KBM-7 (cell line): Measurements from ENCODE around the gene DNAAF5.

Experiments
- DNase-seq: peaks from one replicate; pipeline ENCODE4 v3.0.0-alpha.2; 2015
- in situ Hi-C: fragments of 300-500 bp; cut with MboI; formaldehyde crosslinking; loops from 2 replicates; pipeline ENCODE4 v1.14.3; 2020; ENCODE audit warnings: low sequenced_read_pairs, low pct_unique_long_range_greater_than_20kb, mixed read lengths

DNAAF5 gene

DNA sequence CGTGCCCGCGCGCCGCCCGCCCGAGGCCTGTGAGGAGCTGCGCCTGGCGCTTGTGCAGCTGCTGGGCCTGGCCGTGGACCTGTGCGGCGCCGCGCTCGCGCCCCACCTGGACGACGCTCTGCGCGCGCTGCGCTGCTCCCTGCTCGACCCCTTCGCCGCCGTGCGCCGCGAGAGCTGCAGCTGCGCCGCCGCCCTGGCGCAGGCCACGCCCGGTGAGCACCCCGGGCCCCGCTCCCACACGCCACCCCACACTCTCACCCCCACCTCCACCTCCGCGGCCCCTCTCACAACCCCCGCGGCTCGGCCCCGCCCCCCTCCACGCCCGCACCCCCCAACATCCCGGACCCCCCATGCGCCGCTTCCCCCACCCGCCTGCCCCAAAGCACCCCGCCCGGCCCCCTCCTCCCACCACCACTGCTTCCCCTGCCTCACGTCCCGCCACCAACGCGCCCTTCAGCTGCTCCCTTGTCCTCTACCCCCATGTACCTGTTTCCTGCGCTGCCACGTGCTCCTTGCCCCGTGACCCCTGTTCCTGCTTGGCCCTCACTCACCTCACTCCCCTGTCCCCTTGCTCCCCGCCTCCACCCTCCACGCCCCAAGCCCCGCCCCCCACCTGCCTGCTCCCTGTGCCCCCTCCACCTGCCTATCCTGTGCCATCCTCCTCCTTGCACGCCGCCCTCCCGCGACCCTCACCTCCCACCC is 756 bp downstream of the DNAAF5 start, which contains the start of gene PRKAR1B:
PRKAR1B (minus strand) TSS at position 178 of the 702 bp plus-strand sequence. CDS start 15,776 bp downstream, outside the sequence.
- in situ Hi-C loops = no loop called here
- no peak for DNase-seq

GRCh38 chr7:727806-728460 is 1.4 kb downstream of the DNAAF5 start:
- in situ Hi-C loops = no loop called here
- DNase-seq = no peak

DNA sequence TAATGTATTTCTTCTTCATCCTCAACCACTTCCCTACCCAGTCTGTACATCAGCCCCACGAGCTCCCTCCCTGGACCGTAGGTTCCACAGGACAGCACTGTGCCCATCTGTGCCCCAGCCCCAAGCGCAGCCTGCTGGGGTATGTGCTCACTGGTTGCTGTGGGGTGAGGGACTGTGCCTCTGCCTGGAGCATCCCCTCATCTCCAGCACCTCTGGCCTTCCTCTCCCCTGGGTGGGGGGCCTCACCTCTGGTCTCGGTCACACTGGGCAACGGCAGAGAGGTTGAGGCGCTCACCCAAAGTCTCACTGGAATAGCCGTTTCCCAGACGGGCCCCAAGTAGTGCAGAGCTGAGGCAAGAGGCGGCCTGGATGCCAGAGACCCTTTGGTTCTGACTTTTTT is 2.1 kb downstream of the DNAAF5 start:
- DNase-seq = no peak
- in situ Hi-C loops = no loop called here

GRCh38 chr7:729140-730000 is 2.9 kb downstream of the DNAAF5 start:
- in situ Hi-C loops = no loop called here
- DNase-seq = no peak

DNA sequence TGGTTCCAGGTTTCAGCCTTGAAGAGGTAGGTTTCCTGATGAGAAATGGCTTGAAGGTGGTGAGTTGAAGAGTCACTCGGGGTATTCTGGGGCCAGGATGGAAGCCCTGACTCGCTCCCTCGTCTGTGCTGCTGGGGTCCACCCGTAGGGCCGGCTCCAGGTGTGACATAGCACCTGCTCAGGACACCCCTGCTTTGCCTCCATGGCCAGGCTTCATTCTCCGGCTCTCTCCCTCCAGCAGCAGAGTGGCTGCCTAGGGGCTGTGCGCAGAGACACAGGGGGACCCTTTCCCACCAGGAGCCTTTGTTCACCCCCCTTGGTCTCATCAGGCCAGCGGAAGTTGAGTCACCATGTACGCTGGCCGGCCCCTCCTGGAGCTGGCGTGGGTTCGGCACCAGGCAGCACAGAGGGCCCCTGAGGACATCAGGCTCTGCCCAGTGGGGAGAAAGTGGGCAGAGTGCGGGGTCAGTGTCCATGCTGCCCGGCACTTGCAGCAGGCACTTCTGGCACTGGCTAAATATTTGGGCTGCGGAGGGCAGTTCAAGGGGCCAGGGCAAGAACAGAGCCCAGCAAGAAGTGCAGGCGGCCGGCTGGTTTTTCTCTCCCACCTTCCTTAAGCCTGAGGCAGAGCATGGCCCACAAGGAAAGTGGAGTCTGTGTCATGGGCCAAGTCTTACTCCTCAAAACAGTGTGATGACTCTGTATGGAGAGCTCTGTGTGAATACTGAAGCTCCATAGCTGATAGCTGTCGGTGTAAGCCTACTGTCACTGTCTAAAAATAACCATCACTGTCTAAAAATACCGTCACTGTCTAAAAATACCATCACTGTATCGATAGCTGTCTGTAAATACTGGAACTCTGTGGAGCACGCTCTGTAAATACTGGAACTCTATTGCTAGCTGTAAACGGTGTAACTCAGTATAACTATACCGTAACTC is 4.3 kb downstream of the DNAAF5 start:
- DNase-seq = no peak
- in situ Hi-C loops = no loop called here

DNA sequence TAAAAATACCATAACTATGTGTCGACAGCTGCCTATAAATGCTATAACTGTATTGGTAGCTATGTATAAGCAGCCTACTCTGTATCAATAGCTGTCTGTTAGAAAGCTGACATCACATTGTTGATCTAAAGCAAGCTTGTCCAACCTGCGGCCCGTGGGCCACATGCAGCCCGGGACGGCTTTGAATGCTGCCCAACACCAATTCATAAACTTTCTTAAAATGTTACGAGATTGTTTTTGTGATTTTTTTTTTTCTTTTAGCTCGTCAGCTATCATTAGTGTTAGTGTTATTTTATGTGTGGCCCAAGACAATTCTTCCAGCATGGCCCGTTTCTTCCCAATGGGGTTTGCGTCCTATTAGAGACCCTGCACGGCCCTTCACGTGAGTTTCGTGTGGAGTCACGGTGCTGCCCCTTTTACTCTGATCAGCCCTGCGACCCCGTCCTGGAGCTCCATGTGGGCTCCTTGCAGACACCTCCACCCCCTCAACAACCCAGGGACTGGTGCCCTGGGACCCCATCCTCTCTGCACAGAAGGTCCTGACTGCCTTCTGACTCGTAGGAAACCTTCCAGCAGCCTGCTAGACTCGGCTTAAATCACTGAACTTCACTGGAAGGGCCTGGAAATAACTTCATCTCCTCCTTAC is 5.1 kb downstream of the DNAAF5 start:
- in situ Hi-C loops = no loop called here
- no peak for DNase-seq

- in situ Hi-C loops = no loop called here
- DNase-seq = peak; percentile 34
Observed at GRCh38 chr7:732094-732541, 5.6 kb downstream of the DNAAF5 start.

DNA sequence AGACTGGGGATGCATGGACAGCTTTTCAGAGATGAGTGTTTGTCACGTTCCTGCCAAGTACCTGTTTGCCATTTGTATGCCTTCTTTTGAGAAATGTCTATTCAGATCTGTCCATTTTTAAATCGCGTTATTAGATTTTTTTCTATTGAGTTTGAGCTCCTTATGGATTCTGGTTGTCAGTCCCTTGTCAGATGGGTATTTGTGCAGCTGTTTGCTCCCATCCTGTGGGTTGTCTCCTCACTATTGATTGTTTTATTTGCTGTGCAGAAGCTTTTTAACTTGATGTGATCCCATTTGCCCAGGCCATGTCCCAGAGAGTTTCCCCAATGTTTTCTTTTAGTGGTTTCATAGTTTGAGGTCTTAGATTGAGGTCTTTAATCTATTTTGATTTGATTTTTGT is 6.1 kb downstream of the DNAAF5 start:
- in situ Hi-C loops = no loop called here
- DNase-seq = no peak

DNA sequence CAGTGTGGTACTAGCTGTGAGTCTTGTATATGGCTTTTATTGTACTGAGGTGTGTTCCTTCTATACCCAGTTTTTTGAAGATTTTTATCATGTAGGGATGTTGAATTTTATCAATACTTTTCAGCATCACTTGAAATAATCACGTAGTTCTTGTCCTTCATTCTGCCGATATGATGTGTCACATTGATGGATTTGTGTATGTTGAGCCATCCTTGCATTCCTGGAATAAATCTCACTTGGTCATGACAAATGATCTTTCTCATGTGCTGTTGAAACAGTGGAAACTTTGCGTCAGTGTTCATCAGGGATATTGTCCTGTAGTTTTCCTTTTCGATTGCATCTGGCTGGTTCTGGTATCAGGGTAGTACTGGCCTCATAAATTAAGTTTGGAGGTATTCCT is 7.7 kb downstream of the DNAAF5 start:
- in situ Hi-C loops = no loop called here
- DNase-seq = no peak

DNA sequence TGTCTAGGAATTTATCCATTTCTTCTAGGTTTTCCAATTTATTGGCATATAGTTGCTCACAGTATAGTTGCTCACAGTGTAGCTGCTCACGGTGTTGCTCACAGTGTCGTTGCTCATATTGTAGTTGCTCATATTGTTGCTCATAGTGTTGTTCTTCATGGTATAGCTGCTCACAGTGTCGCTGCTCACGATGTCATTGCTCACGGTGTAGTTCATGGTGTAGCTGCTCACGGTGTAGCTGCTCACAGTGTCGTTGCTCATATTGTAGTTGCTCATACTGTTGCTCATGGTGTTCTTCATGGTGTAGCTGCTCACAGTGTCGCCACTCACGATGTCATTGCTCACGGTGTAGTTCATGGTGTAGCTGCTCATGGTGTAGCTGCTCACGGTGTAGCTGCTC is 8.3 kb downstream of the DNAAF5 start:
- no peak for DNase-seq
- in situ Hi-C loops = no loop called here

DNA sequence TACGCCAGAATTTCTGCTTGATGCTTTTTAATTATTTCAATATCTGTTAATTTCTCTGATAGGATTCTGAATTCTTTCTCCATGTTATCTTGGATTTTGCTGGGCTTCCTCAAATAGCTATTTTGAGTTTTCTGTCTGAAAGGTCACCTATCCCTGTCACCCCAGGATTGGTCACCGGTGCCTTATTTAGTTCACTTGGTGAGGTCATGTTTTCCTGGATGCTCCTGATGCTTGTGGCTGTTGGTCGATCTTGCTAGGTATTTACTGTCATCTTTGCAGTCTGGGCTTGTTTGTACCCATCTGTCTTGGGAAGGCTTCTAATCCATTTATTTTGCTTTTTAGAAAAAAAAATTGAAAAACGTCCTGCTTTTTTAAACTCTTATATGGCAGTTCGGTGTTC is 11.7 kb downstream of the DNAAF5 start:
- in situ Hi-C loops = no loop called here
- DNase-seq = no peak

DNA sequence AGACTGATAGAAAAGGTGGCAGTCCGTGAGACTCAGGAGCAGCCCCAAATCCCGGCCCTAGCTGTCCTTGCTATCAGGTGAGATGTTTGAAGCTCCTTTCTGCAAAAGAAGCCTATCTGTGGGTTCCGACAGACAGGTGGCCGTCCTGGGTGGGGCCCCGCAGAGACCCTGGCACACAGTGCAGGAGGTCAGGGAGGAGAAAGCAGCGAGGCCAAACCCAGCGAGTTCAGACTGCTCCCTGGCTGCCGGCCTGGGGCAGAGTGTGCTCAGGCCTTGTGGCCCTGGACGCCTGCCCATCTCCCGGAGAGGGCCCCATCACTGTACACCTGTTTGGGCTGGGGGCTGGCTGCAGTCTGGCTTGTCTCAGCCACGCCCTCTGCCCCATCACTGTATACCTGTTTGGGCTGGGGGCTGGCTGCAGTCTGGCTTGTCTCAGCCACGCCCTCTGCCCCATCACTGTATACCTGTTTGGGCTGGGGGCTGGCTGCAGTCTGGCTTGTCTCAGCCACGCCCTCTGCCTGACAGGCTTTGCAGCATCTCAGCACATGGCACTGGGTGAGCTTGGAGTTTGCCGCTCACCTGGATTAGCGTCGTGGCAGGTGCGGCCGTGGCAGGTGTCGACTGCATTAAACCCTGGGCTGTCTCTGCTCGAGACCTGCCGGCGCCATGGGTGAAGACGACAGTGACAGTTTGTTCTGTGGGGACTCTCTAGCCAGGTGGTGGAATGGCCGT is 12.4 kb downstream of the DNAAF5 start:
- in situ Hi-C loops = no loop called here
- no peak for DNase-seq

GRCh38 chr7:739455-739982 is 13.0 kb downstream of the DNAAF5 start:
- in situ Hi-C loops = no loop called here
- DNase-seq = no peak

- in situ Hi-C loops = no loop called here
- no peak for DNase-seq
Observed at GRCh38 chr7:739983-740942, 13.8 kb downstream of the DNAAF5 start.

DNA sequence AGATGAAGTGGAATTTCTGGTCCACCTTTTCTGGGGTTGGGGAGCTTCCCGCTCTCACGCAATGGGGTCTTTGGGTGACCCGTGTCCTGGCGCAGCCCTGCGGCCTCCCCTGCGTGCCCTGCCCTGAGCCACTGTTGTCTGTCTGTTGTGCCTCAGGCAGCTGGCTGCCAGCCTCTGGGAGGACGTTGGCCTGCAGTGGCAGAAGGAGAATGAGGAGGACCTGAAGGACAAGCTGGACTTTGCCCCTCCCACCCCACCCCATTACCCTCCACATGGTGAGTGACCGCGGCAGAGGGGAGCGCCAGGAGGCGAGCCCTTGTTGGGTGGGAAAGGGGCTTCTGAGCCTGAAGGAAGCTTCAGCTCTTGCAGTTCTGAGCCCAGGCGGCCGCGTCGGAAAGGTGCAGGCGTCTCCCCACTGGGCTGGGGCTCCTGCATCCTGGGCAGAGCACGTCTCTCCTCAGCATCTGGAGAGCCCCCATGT is 14.7 kb downstream of the DNAAF5 start:
- DNase-seq = no peak
- in situ Hi-C loops = no loop called here

- DNase-seq = no peak
- in situ Hi-C loops = no loop called here
Observed at GRCh38 chr7:741850-742249, 15.4 kb downstream of the DNAAF5 start.
